ENCODE data around the gene TBL2.
"Not testable (repeated sequence)": the region's sequence is repeated elsewhere in the genome, so short reads cannot be mapped to it uniquely, and the experiment has no call there.

The TBL2 gene

DNA sequence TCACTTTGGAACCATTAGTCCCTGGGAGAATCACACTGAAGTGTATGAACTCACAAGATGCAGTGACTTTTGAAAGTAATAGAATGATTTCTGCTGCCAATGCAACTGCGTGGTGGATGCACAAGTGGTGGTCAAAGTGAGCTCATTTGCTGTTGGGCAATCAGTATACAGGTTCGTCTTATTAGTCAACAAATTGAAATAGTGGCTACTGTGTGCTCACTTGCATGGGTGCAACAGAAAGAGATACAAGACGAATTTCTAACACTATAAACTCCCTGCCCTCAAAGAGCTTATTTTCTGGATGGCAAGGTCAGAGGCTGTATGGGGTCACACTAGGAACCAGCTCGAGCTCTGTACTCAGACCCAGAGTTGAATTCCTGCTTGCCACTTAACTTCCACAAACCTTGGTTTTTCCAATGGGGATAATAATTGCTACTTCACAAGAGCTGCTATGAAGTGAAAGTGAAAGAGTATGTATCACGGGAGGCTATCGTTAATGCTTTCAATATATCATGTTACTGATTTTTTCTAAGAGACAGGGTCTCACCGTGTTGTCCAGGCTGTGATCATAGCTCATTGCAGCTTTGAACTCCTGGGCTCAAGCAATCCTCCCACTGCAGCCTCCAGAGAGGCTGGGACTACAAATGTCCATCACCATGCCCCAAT is 12.6 kb downstream of the TBL2 start:
- TF ChIP-seq, protein P1, sequence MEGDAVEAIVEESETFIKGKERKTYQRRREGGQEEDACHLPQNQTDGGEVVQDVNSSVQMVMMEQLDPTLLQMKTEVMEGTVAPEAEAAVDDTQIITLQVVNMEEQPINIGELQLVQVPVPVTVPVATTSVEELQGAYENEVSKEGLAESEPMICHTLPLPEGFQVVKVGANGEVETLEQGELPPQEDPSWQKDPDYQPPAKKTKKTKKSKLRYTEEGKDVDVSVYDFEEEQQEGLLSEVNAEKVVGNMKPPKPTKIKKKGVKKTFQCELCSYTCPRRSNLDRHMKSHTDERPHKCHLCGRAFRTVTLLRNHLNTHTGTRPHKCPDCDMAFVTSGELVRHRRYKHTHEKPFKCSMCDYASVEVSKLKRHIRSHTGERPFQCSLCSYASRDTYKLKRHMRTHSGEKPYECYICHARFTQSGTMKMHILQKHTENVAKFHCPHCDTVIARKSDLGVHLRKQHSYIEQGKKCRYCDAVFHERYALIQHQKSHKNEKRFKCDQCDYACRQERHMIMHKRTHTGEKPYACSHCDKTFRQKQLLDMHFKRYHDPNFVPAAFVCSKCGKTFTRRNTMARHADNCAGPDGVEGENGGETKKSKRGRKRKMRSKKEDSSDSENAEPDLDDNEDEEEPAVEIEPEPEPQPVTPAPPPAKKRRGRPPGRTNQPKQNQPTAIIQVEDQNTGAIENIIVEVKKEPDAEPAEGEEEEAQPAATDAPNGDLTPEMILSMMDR (conservative IDR thresholded peaks at IDR 0.05; ENCODE audit: low read depth, low read length), result no peak
- H3K4me3 ChIP-seq (ENCODE audit: low read length), result no peak overlapping the region
- DNase-seq (ENCODE audit: low read depth), result no peak

DNA sequence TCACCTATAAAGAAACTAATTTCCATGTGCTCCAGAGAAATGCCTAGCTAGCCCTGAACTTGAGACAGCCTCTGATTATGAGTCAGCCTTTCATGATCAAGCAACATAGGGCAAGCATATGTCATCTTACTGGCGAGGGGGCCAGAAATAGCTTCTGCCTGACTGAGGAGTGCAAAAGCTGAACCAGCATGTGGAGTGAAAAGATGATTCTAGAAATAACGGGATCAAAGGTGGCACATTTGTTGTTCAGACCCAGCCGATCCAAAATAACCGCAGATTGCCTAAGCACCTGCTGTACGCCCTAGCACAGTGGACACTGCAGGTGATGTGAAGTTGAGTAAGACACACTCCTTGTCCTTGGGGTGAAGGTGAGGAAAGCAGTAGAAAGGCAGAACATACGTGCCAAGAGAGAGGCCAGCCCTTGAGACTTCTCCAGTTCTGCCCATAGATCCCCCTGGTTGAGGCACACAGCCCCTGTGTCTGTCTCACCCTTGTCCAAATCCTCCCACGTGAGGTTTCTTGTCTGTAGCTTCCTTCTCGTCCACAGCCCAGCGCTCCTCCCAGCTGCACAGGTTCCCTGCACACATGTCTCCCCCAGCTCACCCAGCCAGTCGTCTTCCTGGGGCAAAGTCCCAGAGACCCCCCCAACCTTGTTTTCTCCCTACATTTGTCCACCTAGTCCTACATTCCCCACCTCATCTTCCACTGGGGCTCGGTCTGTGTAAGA is 18.1 kb downstream of the TBL2 start:
- H3K4me3 ChIP-seq (ENCODE audit: low read length), result no peak overlapping the region
- DNase-seq (ENCODE audit: low read depth), result peak; percentile 60
- TF ChIP-seq, protein P1 (conservative IDR thresholded peaks at IDR 0.05; ENCODE audit: low read depth, low read length), result no peak

DNA sequence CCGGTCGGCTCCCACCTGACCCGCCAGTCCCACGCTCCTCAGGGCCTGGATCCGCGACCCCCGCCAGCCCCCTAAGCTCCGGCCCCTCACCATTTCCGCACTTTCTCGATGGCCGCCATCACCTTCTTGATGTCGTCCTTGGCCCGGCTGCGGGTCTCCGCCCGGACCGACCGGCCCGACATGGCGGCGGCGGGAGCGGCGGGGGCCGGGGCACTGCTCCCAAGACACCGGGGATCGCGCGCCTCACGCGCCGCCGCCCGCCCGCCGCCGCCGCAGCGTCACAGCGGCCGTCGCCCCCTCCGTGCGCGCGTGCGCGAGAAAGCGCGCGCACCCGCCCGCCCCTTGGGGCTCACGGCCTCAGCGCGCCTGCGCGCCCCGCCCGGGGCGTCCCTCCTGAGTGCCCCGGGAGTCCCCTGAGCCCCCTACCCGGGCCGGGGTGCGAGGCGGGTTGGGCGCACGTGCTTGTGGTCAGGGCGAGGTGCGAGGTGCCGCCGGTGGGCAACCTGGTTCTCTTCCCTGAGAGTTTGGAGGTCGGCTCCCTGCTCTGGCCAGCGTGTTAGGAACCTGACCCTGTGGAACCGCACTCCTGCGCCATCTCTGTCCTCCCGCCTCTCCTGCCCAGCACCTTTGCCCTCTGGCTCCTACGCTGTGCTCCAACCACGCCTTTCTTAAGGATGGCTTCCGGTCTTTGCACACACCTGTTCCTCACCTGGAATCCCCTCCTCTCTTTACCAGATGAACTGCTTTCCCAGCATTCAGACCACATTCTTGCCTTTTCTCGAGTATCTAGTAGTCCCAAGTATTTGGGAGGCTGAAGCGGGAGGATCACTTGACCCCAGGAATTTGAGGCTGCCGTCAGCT is 20.8 kb downstream of the TBL2 start, which contains the start of gene BCL7B:
TSS of gene BCL7B (minus strand) at position 294 of the 861 bp plus-strand sequence. CDS start at position 182, 112 bp downstream.
- peak within 1 kb of the TSS; percentile 89 for H3K4me3 ChIP-seq (ENCODE audit: low read length)
- DNase-seq (ENCODE audit: low read depth), result no peak
- TF ChIP-seq, protein P1 (conservative IDR thresholded peaks at IDR 0.05; ENCODE audit: low read depth, low read length), result no peak

DNA sequence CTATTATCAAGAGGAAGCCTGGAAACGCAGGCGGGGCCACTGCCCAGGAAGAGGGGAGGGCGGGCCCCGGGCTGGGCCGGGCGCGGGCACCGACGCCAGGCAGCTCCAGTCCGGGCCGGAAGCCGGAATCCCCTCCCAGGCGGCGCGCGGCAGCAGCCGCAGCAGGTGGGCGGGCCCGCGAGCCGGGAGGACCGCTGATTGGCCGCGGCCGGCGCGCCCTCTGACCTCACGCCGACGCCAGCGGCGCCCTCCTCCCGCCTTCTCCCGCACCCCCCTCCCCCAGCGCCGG is 21.3 kb downstream of the TBL2 start:
- TF ChIP-seq, protein P1 (conservative IDR thresholded peaks at IDR 0.05; ENCODE audit: low read depth, low read length), result no peak
- H3K4me3 ChIP-seq (ENCODE audit: low read length), result peak overlapping the region; percentile 89
- peak; percentile 61 for DNase-seq (ENCODE audit: low read depth)

DNA sequence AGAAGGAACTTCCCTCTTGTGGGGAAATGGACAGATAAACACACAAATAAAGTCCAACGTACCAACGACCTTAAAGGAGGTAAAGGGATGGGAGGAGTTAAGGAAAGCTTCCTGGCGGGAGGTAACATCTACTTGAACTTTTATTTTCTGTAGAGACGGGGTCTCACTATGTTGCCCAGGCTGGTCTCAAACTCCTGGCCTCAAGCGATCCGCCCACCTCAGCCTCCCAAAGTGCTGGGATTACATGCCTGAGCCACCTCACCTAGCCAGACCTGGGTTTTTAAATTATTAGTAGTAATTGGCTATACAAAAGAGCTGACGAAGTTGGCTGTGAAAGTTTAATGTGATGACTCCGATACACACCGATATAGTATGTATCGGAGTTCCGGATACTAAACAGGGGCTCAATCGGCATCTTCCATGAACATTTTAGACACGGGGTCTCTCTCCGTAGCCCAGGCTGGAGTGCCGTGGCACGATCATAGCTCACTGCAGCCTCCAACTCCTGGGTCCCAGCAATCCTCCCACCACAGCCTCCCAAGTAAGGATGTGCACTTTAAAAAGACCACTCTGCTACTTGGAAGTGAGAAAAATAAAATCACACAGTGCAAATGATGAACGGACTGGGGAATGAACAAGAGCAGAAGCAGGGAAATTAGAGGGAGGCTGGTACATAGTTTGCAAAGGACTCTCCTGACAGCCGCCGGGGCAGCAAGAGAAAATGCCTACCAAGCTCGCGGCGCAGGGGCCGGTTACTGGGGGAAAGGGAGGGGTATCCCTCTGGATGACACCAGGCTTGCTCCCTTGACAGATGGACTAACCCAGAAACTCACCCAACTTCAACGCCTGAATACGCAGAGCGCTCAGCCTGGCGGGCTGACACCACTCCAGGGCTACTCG is 21.9 kb downstream of the TBL2 start:
- no peak for DNase-seq (ENCODE audit: low read depth)
- H3K4me3 ChIP-seq (ENCODE audit: low read length), result peak overlapping the region; percentile 89
- TF ChIP-seq, protein P1 (conservative IDR thresholded peaks at IDR 0.05; ENCODE audit: low read depth, low read length), result no peak

DNA sequence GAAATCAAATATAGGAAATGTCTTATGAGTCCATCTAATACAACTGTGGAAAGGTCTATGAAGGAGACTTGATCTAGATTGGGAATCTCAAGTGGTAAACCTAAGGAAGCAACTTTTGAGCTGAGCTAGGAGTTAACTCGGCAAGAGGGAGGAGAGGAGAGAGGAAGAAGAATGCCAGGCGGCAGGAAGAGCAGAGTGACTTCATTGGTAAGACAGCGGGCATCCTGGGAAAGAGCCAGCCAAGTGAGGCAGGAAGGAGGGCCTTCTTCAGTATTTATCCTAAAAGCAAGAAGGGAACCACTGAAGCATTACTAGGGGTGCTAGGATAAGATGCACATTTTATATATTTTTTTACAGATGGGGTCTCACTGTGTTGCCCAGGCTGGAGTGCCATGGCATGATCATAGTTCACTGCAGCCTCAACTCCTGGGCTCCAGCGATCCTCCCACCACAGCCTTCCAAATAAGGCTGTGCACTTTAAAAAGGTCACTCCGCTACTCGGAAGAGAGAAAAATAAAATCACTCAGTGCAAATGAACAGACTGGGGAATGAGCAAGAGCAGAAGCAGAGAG is 22.9 kb downstream of the TBL2 start:
- TF ChIP-seq, protein P1 (conservative IDR thresholded peaks at IDR 0.05; ENCODE audit: low read depth, low read length), result no peak
- H3K4me3 ChIP-seq (ENCODE audit: low read length), result no peak overlapping the region
- no peak for DNase-seq (ENCODE audit: low read depth)

DNA sequence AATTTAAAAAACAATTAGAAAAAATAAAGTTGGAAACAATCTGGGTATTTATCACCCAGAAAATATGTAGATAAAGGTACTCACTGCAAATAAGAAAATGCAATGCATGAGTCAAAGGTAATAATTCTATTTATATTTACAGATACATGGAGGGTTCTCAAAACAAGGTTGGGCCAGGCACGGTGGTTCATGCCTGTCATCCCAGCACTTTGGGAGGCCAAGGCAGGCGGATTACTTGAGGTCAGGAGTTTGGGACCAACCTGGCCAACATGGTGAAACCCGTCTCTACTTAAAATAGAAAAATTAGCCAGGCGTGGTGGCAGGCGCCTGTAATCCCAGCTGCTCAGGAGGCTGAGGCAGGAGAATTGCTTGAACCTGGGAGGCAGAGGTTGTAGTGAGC is 28.3 kb downstream of the TBL2 start:
- H3K4me3 ChIP-seq (ENCODE audit: low read length); DNase-seq (ENCODE audit: low read depth): not testable (repeated sequence)

All from retinal pigment epithelial cell (primary cell).